Mucosa of rectum (tissue), 2 donors: Measurements from ENCODE around the gene MTX1.
"Not testable (repeated sequence)": the region's sequence is repeated elsewhere in the genome, so short reads cannot be mapped to it uniquely, and the experiment has no call there.

ENCODE experiments used
- H3K27ac ChIP-seq, 2 donors: one replicate each; pipeline ENCODE4 v1.7.0; 2013; ENCODE audit warnings: inconsistent platforms in 2 of 2, low read depth in 2 of 2, low read length in 2 of 2
- H3K27me3 ChIP-seq, 2 donors: one replicate each; pipeline ENCODE4 v1.7.0; 2013; ENCODE audit warnings: low read length in 2 of 2; ENCODE audit not compliant: control insufficient read depth in 2 of 2, insufficient read depth in 2 of 2
- H3K36me3 ChIP-seq, 2 donors: one replicate each; pipeline ENCODE4 v1.7.0; 2013; ENCODE audit warnings: low read length in 2 of 2; ENCODE audit not compliant: control insufficient read depth in 2 of 2, insufficient read depth in 2 of 2
- H3K4me1 ChIP-seq, 2 donors: one replicate each; pipeline ENCODE4 v1.7.0; 2013; ENCODE audit warnings: low read length in 2 of 2, mild to moderate bottlenecking in 1 of 2; ENCODE audit not compliant: control insufficient read depth in 2 of 2, insufficient read depth in 2 of 2
- H3K4me3 ChIP-seq, 2 donors: one replicate each; pipeline ENCODE4 v1.7.0; 2013; ENCODE audit warnings: low read length in 2 of 2
- H3K9ac ChIP-seq, 2 donors: one replicate each; pipeline ENCODE4 v1.7.0; 2013; ENCODE audit warnings: low read length in 2 of 2, low read depth in 1 of 2, mild to moderate bottlenecking in 1 of 2
- H3K9me3 ChIP-seq, 2 donors: one replicate each; pipeline ENCODE4 v1.7.0; 2013; ENCODE audit warnings: low read length in 2 of 2; ENCODE audit not compliant: control insufficient read depth in 2 of 2
- donor health status: healthy.
- donor health status: Normal muscosa, but diverticular disease.

MTX1 gene

GRCh38 chr1:155233502-155233901 is 25.0 kb downstream of the MTX1 start:
- H3K4me1 ChIP-seq, H3K27me3 ChIP-seq, H3K9me3 ChIP-seq, H3K27ac ChIP-seq, H3K4me3 ChIP-seq, H3K9ac ChIP-seq: not testable (repeated sequence)
- H3K36me3 ChIP-seq = peaks cover 16 to 23% of the 10 kb centered on the region in 2 donors

DNA sequence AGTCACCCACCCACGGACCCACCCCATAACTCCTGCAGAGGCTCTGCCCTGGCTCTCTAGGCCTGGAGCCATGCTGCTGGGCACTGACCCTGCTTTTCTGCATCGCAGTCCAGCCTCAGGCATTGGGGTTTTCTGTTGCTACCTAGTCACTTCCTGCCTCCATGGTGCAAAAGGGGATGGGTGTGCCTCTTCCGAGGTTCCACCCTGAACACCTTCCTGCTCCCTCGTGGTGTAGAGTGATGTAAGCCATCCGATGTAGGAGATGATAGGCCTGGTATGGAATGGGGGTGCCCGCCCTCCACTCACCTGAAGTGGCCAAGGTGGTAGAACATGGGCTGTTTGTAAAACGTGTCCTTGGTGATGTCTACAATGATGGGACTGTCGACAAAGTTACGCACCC is 26.9 kb downstream of the MTX1 start:
- not testable (repeated sequence) for H3K27ac ChIP-seq, H3K4me3 ChIP-seq, H3K9ac ChIP-seq, H3K27me3 ChIP-seq, H3K4me1 ChIP-seq, H3K9me3 ChIP-seq
- peaks cover 16 to 24% of the 10 kb centered on the region in 2 donors for H3K36me3 ChIP-seq

DNA sequence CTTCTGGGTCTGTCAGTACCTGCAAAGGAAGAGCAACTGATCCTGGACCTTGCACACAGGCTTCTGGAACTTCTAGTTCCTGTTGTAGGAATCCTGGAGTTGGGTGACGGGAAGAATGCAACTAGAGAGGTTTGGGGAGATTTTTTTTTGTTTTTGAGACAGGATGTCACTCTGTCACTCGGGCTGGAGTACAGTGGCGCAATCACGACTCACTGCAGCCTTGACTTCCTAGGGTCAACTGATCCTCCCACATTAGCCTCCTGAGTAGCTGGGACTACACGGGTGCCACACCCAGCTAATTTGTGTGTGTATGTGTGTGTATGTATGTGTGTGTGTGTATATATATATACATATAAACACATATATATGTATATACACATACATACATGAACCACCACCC is 28.0 kb downstream of the MTX1 start:
- no peak overlapping the region for H3K9ac ChIP-seq
- peaks cover 2 to 8% of the 10 kb centered on the region in 2 donors for H3K4me1 ChIP-seq
- H3K27ac ChIP-seq = no peak overlapping the region
- H3K27me3 ChIP-seq = no peaks in the 10 kb centered on the region
- H3K4me3 ChIP-seq = no peak overlapping the region
- H3K36me3 ChIP-seq = peaks cover 16 to 24% of the 10 kb centered on the region in 2 donors
- H3K9me3 ChIP-seq = no peaks in the 10 kb centered on the region

DNA sequence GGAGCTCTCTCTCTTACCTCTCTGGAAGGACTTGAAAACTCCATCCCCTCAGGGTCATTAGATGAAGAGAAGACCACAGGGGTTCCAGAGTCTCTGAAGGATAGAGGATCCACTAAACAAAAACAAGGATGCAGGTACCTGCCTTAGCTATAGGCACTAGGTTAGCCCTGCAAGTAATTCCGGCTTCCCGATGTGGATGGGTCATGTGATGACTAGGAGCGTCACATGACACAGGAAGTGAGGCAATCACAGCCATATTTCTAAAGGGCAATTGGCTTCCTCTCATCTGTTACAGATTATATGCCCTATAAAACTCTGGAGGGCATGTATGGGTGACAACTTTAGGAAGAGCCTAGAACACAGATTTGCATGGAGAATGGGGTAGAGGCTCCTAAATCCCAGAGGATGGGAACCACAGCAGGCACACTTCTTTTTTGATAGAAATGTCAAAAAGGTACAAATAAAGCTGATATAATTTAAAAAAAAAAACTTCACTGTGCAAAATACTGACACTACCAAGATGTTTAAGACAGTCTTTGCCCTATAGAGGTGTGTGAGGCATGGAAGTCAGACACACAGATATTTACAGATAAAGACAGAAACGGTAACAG is 32.7 kb downstream of the MTX1 start:
- Histone ChIP-seq H3K4me3 (peak overlapping the region; percentile 61 to 81), H3K4me1 (peaks cover 24 to 26% of the 10 kb centered on the region in 2 donors)

GRCh38 chr1:155241841-155242264 is 33.4 kb downstream of the MTX1 start:
- H3K27ac ChIP-seq = peak overlapping the region; percentile 19 to 90
- no peak overlapping the region for H3K4me3 ChIP-seq
- H3K27me3 ChIP-seq = no peaks in the 10 kb centered on the region
- H3K4me1 ChIP-seq = peaks cover 24 to 26% of the 10 kb centered on the region in 2 donors
- no peak overlapping the region for H3K9ac ChIP-seq
- H3K36me3 ChIP-seq = peaks cover 6 to 11% of the 10 kb centered on the region in 2 donors
- no peaks in the 10 kb centered on the region for H3K9me3 ChIP-seq

More for the DNA sequence above, 32.7 kb downstream of the MTX1 start:
- peak overlapping the region; percentile 19 to 90 for H3K27ac ChIP-seq
- H3K36me3 ChIP-seq = peaks cover 13 to 17% of the 10 kb centered on the region in 2 donors
- H3K9me3 ChIP-seq = no peaks in the 10 kb centered on the region
- no peaks in the 10 kb centered on the region for H3K27me3 ChIP-seq
- H3K9ac ChIP-seq = peak overlapping the region; percentile 27 to 28

- Histone ChIP-seq H3K27me3 (no peaks in the 10 kb centered on the region), H3K4me1 (peaks cover 24 to 26% of the 10 kb centered on the region in 2 donors), H3K9ac (no peak overlapping the region), H3K9me3 (no peaks in the 10 kb centered on the region), H3K36me3 (peaks cover 1 to 4% of the 10 kb centered on the region in 2 donors), H3K4me3 (peak overlapping the region in 1 of 2 donors; percentile 95), H3K27ac (peak overlapping the region; percentile 90 to 92)
Measured at GRCh38 chr1:155242805-155243358, 34.4 kb downstream of the MTX1 start.

GRCh38 chr1:155244368-155245162 is 36.1 kb downstream of the MTX1 start:
- Histone ChIP-seq H3K4me1 (peaks cover 24 to 26% of the 10 kb centered on the region in 2 donors), H3K27me3 (no peaks in the 10 kb centered on the region), H3K36me3 (no peaks in the 10 kb centered on the region), H3K27ac (peak overlapping the region; percentile 90 to 92), H3K9me3 (no peaks in the 10 kb centered on the region), H3K9ac (peak overlapping the region; percentile 81 to 84), H3K4me3 (peak overlapping the region; percentile 83 to 95)

DNA sequence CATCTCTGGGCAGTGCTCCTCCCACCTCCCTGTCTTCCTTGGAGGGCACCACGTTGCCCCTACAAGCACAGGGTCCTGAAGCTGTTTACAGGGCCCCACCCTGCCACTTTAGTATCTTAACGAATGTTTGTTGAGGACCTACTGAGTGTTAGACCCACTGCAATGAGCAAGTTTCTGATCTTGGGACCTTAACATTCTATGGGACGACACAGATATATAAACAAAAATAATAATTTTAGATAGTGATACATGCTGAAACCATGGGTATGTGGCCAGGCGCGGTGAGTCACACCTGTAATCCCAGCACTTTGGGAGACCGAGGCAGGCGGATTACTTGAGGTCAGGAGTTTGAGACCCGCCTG is 36.6 kb downstream of the MTX1 start:
- Histone ChIP-seq H3K9ac (peak overlapping the region; percentile 81 to 84), H3K27me3 (no peaks in the 10 kb centered on the region), H3K4me3 (peak overlapping the region; percentile 83 to 95), H3K4me1 (peaks cover 24 to 26% of the 10 kb centered on the region in 2 donors), H3K36me3 (no peaks in the 10 kb centered on the region), H3K27ac (peak overlapping the region; percentile 90 to 92), H3K9me3 (no peaks in the 10 kb centered on the region)

DNA sequence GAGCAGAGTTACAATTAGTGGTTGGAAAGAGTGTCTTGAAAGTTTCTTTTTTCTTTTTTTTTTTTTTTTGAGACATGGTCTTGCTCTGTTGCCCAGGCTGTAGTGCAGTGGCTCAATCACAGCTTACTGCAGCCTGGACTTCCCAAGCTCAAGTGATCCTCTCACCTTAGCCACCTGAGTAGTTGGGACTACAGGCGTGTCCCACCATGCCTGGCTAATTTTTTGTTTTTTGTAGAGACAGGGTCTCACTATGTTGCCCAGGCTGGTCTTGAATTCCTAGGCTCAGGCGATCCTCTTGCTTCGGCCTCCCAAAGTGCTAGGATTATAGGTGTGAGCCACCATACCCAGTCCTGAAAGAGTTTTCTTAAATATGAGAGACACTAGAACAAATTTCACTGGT is 38.3 kb downstream of the MTX1 start:
- H3K9ac ChIP-seq, H3K27ac ChIP-seq, H3K4me3 ChIP-seq, H3K9me3 ChIP-seq, H3K36me3 ChIP-seq, H3K27me3 ChIP-seq: not testable (repeated sequence)
- H3K4me1 ChIP-seq = peaks cover 21% of the 10 kb centered on the region in 2 donors
